K562 (cell line): ENCODE measurements around the gene ZNF521. TPM values are rescaled to one million over a fixed set of nuclear protein-coding genes. Genes with fewer than 3 reads are reported as not detected.

ENCODE experiments used
- ATAC-seq: fragments of 200-7000 bp; cut with Tn5 transposase; 3 replicates; pipeline ENCODE4 v1.9.1; 2020; ENCODE audit warnings: moderate library complexity
- BruUV-seq: library from RNA; stranded (reverse); fragments of 400-500 nt; replicated peaks from 2 replicates; lab custom pipeline; 2021; lab: Mats Ljungman, UMichigan
- CTCF ChIA-PET: fragments of 300-600 bp; formaldehyde crosslinking; extraction: SDS; loops from one replicate; lab custom pipeline; 2021; ENCODE audit warnings: low intra/inter-chr PET ratio; lab: Yijun Ruan, JAX
- POLR2A ChIA-PET: fragments of 300-600, 350-650 bp; sonication (Branson Sonifier 250); formaldehyde crosslinking; extraction: SDS; loops from one replicate; lab custom pipeline; 2021; ENCODE audit warnings: antibody characterized with exemption, inconsistent platforms; lab: Yijun Ruan, JAX
- DNase-seq, 4 experiments: peaks; one replicate each; pipeline versions ENCODE4 v3.0.0 to v3.0.0-alpha.2; 2011 to 2018; ENCODE audit warnings: low spot score in 3 of 4, mixed read lengths in 3 of 4; ENCODE audit errors: extremely low read depth in 1 of 4
- FAIRE-seq: peaks from 2 replicates; lab custom pipeline; 2011; peaks lifted over from hg19 to GRCh38; lab: Jason Lieb, UNC
- H2AFZ ChIP-seq: 2 replicates; pipeline ENCODE4 v1.6.0; 2011; ENCODE audit warnings: low read depth, low read length, control low read depth, inconsistent platforms
- H3K27ac ChIP-seq: fragments of 200-600 bp; 3 replicates; pipeline ENCODE4 v1.8.0; 2011; ENCODE audit warnings: low read depth, mild to moderate bottlenecking, control low read depth, inconsistent platforms, low read length, moderate library complexity, mixed read lengths; ENCODE audit errors: extremely low read depth
- H3K27me3 ChIP-seq, 2 experiments: fragments of 300-600 bp in 1 of 2; 2 replicates in 1 of 2; 3 replicates in 1 of 2; pipeline versions ENCODE4 v1.6.0 to v1.8.0; 2011; ENCODE audit warnings: inconsistent platforms in 2 of 2, low read length in 2 of 2, mild to moderate bottlenecking in 1 of 2, mixed read lengths in 1 of 2, moderate library complexity in 1 of 2; ENCODE audit not compliant: control insufficient read depth in 2 of 2, insufficient read depth in 2 of 2
- H3K36me3 ChIP-seq: fragments of 300-600 bp; 3 replicates; pipeline ENCODE4 v1.8.0; 2011; ENCODE audit warnings: mild to moderate bottlenecking, low read length, inconsistent platforms; ENCODE audit not compliant: control insufficient read depth, insufficient read depth
- H3K4me1 ChIP-seq, 2 experiments: fragments of 200-600 bp in 1 of 2; replicated peaks in 1 of 2; 2 replicates in 1 of 2; 3 replicates in 1 of 2; pipeline versions ENCODE4 v1.5.1 to v1.8.0; 2011; ENCODE audit warnings: inconsistent platforms in 2 of 2, low read length in 2 of 2, mild to moderate bottlenecking in 1 of 2, mixed read lengths in 1 of 2, moderate library complexity in 1 of 2; ENCODE audit not compliant: control insufficient read depth in 2 of 2, insufficient read depth in 2 of 2
- H3K4me2 ChIP-seq: 2 replicates; pipeline ENCODE4 v1.6.1; 2011; ENCODE audit warnings: low read length, control low read depth, inconsistent platforms, mixed read lengths; ENCODE audit not compliant: insufficient read depth
- H3K4me3 ChIP-seq: fragments of 200-600 bp; sonication (generic), shearing (Covaris generic); 2 replicates; pipeline ENCODE4 v1.5.1; 2016; ENCODE audit warnings: control low read depth, inconsistent platforms
- H3K79me2 ChIP-seq: fragments of 200-600 bp; 3 replicates; pipeline ENCODE4 v1.8.0; 2011; ENCODE audit warnings: low read length, inconsistent platforms; ENCODE audit not compliant: control insufficient read depth, insufficient read depth
- H3K9ac ChIP-seq, 2 experiments: 2 replicates each; pipeline versions ENCODE4 v1.6.0 to v1.6.1; 2011; ENCODE audit warnings: low read depth in 2 of 2, low read length in 2 of 2, control low read depth in 1 of 2, inconsistent platforms in 1 of 2, mild to moderate bottlenecking in 1 of 2, mixed read lengths in 1 of 2; ENCODE audit not compliant: insufficient read depth in 1 of 2
- H3K9me1 ChIP-seq: one replicate; pipeline ENCODE4 v1.6.0; 2011; ENCODE audit warnings: inconsistent platforms, mild to moderate bottlenecking, low read length, moderate library complexity; ENCODE audit not compliant: control insufficient read depth, insufficient read depth
- H3K9me3 ChIP-seq: replicated peaks from 2 replicates; pipeline ENCODE4 v1.5.1; 2011; ENCODE audit warnings: low read depth, low read length, inconsistent platforms; ENCODE audit not compliant: control insufficient read depth, insufficient read depth
- H4K20me1 ChIP-seq: replicated peaks from 2 replicates; pipeline ENCODE4 v1.6.1; 2011; ENCODE audit warnings: low read length, inconsistent platforms, mixed read lengths; ENCODE audit not compliant: control insufficient read depth, insufficient read depth
- E2F6 ChIP-seq, 2 experiments: IDR thresholded peaks; 2 replicates each; pipeline ENCODE4 v1.6.1; 2011; ENCODE audit warnings: borderline replicate concordance in 1 of 2, control low read depth in 1 of 2, low read depth in 1 of 2, low read length in 1 of 2, mild to moderate bottlenecking in 1 of 2, mixed read lengths in 1 of 2, moderate library complexity in 1 of 2; ENCODE audit not compliant: insufficient read depth in 1 of 2, insufficient read length in 1 of 2, poor library complexity in 1 of 2, severe bottlenecking in 1 of 2; ENCODE audit errors: extremely low read depth in 1 of 2
- FOXP1 ChIP-seq: sonication (generic); formaldehyde crosslinking; IDR thresholded peaks from 2 replicates; pipeline ENCODE4 v1.8.0; 2022; ENCODE audit warnings: mild to moderate bottlenecking, missing genetic modification reagents
- GABPB2 ChIP-seq: fragments of 250-450 bp; sonication (Bioruptor Pico); conservative IDR thresholded peaks from 2 replicates; pipeline ENCODE4 v1.5.1; 2021; ENCODE audit warnings: mild to moderate bottlenecking
- HDAC3 ChIP-seq: fragments of 450-650 bp; IDR thresholded peaks from 2 replicates; pipeline ENCODE4 v1.6.1; 2018; ENCODE audit warnings: borderline replicate concordance, mild to moderate bottlenecking, moderate library complexity; ENCODE audit not compliant: partially characterized antibody
- HMGN3 ChIP-seq: IDR thresholded peaks from 2 replicates; pipeline ENCODE4 v1.6.1; 2011; ENCODE audit warnings: borderline replicate concordance, low read depth, mild to moderate bottlenecking, mixed read lengths, low read length; ENCODE audit not compliant: insufficient read length; ENCODE audit errors: extremely low read depth
- NCOR1 ChIP-seq: fragments of 450-650 bp; IDR thresholded peaks from 2 replicates; pipeline ENCODE4 v1.6.1; 2016; ENCODE audit warnings: mild to moderate bottlenecking, moderate library complexity
- OTX1 ChIP-seq: fragments of 450-650 bp; formaldehyde crosslinking; IDR thresholded peaks from 2 replicates; pipeline ENCODE4 v1.4.0; 2022; ENCODE audit warnings: mild to moderate bottlenecking
- POLR2AphosphoS2 ChIP-seq: IDR thresholded peaks from 2 replicates; pipeline ENCODE4 v1.6.1; 2012; ENCODE audit warnings: low read length, improper control_type of control experiment
- SIN3A ChIP-seq, 2 experiments: fragments of 150-350 bp in 1 of 2; IDR thresholded peaks; 2 replicates each; pipeline ENCODE4 v1.6.1; 2011 to 2016; ENCODE audit warnings: borderline replicate concordance in 2 of 2, low read depth in 2 of 2, low read length in 2 of 2, mild to moderate bottlenecking in 2 of 2, moderate library complexity in 2 of 2; ENCODE audit not compliant: control insufficient read depth in 1 of 2
- ZBTB7A ChIP-seq: IDR thresholded peaks from 2 replicates; pipeline ENCODE4 v1.6.1; 2011; ENCODE audit warnings: low read depth, mild to moderate bottlenecking, low read length, moderate library complexity, borderline replicate concordance; ENCODE audit not compliant: control insufficient read depth
- ZNF274 ChIP-seq: IDR thresholded peaks from 2 replicates; pipeline ENCODE4 v1.6.1; 2011; ENCODE audit warnings: low read depth, mild to moderate bottlenecking, low read length, moderate library complexity, borderline replicate concordance
- WGBS: fragments of 100-300 bp; shearing (Covaris generic); methylation state at CpG from one replicate; pipeline ENCODE4 v1.1.6; 2016; ENCODE audit warnings: low coverage, mixed read lengths; ENCODE audit not compliant: insufficient coverage; ENCODE audit errors: missing lambda C conversion rate; 5-methylcytosine and 5-hydroxymethylcytosine counted together
- in situ Hi-C: fragments of 300-500 bp; cut with MboI; formaldehyde crosslinking; loops from 4 replicates; pipeline ENCODE4 v1.15.0; 2018; ENCODE audit warnings: inconsistent platforms, mixed read lengths
- intact Hi-C: fragments of 100-400 bp; cut with micrococcal nuclease; formaldehyde crosslinking; loops from 2 replicates; pipeline ENCODE4 v1.14.2; 2022
- polyA plus RNA-seq, 8 experiments: library from polyadenylated mRNA; depleted of rRNA in 4 of 8; stranded (reverse) in 5 of 8; unstranded in 3 of 8; fragments of >200 nt; fragmentation: Nextera tagmentation in 2 of 8; fragmentation: Illumina TruSeq in 1 of 8; extraction: Ambion mirVana in 2 of 8; extraction: Trizol in 1 of 8; gene quantifications; 2 replicates each; pipeline versions ENCODE4 v1.2.1 to v1.2.3, GENCODE V29; 2011 to 2014; ENCODE audit warnings: inconsistent platforms in 1 of 8, missing spikeins in 1 of 8
- total RNA-seq, 7 experiments: library from RNA; depleted of rRNA in 6 of 7; stranded (reverse); fragments of >200 nt in 6 of 7; fragmentation: Illumina TruSeq in 2 of 7; extraction: Trizol in 2 of 7; gene quantifications; 2 replicates each; pipeline versions ENCODE4 v1.2.1 to v1.2.3, GENCODE V29; 2011 to 2021; ENCODE audit warnings: low replicate concordance in 1 of 7

Gene ZNF521
- total and polyA plus RNA-seq, 9 of the 15 experiments (the other 6 are each of a cell fraction or from before 2014, with no cell fraction given): 1.2 to 5.8 (median 1.6) TPM

GRCh38 chr18:25314151-25314837 is 37.7 kb downstream of the ZNF521 start:
- Histone ChIP-seq H3K9me3 (no peaks in the 10 kb centered on the region), H2AFZ (no peak overlapping the region), H3K27ac (no peak overlapping the region), H3K79me2 (no peaks in the 10 kb centered on the region), H4K20me1 (no peaks in the 10 kb centered on the region), H3K4me1 (no peaks in the 10 kb centered on the region), H3K4me3 (no peak overlapping the region), H3K27me3 (no peaks in the 10 kb centered on the region), H3K4me2 (no peak overlapping the region), H3K9me1 (no peaks in the 10 kb centered on the region), H3K9ac (no peak overlapping the region), H3K36me3 (no peaks in the 10 kb centered on the region)
- in situ Hi-C loops (no loop called here), intact Hi-C loops (no loop called here)
- ChIA-PET POLR2A (interaction anchor here (1.0 kb wide), 1 partner anchor 56 kb away, joined by 4 read pairs; no protein-coding TSS in a partner anchor), CTCF (no interaction called here)
- no peak for FAIRE-seq
- WGBS: 6% methylated on average over 3 of the region's 3 CpGs
- no peak for DNase-seq
- TF ChIP-seq ZNF274 (no peak), NCOR1 (no peak), HDAC3 (no peak), E2F6 (IDR thresholded peaks at IDR 0.05; ENCODE audit: borderline replicate concordance in 1 of 2, extremely low read depth in 1 of 2, insufficient read depth in 1 of 2, insufficient read length in 1 of 2, low read depth in 1 of 2, low read length in 1 of 2, poor library complexity in 1 of 2, severe bottlenecking in 1 of 2) (no peak), HMGN3 (no peak), OTX1 (no peak), FOXP1 (CRISPR knock-in tag) (no peak), GABPB2 (CRISPR knock-in tag) (no peak), POLR2AphosphoS2 (no peak), SIN3A (IDR thresholded peaks at IDR 0.05; ENCODE audit: borderline replicate concordance in 2 of 2, control insufficient read depth in 1 of 2, low read depth in 2 of 2, low read length in 2 of 2) (no peak), ZBTB7A (no peak)
- ATAC-seq: no peak
- BruUV-seq: no TSS peak
